WTC11 (cell line): Measurements from ENCODE around the gene MEF2D. TPM values are rescaled to one million over a fixed set of nuclear protein-coding genes. Genes with fewer than 3 reads are reported as not detected.

Experiments used
- ATAC-seq: fragments of 200-7000 bp; cut with Tn5 transposase; 2 replicates; pipeline ENCODE4 v1.10.0; 2021; ENCODE audit warnings: mild to moderate bottlenecking, moderate library complexity
- CTCF ChIA-PET: fragments of 300-600 bp; sonication (Branson Sonifier 250); formaldehyde crosslinking; loops from one replicate; lab custom pipeline; 2021; ENCODE audit warnings: antibody characterized with exemption; lab: Charles Lee
- POLR2A ChIA-PET: fragments of 350-600 bp; sonication (Branson Sonifier 250); formaldehyde crosslinking; loops from one replicate; lab custom pipeline; 2021; ENCODE audit warnings: antibody characterized with exemption; lab: Charles Lee
- DNase-seq: peaks from one replicate; pipeline ENCODE4 v3.0.0; 2021; ENCODE audit warnings: low spot score
- H3K27ac Mint-ChIP-seq: 2 replicates; pipeline ENCODE4 v1.8.0; 2021; ENCODE audit warnings: mixed read lengths
- H3K27me3 Mint-ChIP-seq: 2 replicates; pipeline ENCODE4 v1.8.0; 2021; ENCODE audit warnings: low read depth, mild to moderate bottlenecking, moderate library complexity, mixed read lengths
- H3K36me3 Mint-ChIP-seq: 2 replicates; pipeline ENCODE4 v1.8.0; 2021; ENCODE audit warnings: mixed read lengths
- H3K4me1 Mint-ChIP-seq: 2 replicates; pipeline ENCODE4 v1.8.0; 2022; ENCODE audit warnings: mixed read lengths
- H3K4me3 Mint-ChIP-seq: 2 replicates; pipeline ENCODE4 v1.8.0; 2021; ENCODE audit warnings: mild to moderate bottlenecking, moderate library complexity, mixed read lengths
- H3K9me3 Mint-ChIP-seq: 2 replicates; pipeline ENCODE4 v1.8.0; 2021; ENCODE audit warnings: mixed read lengths
- ARID4B ChIP-seq: sonication (generic); formaldehyde crosslinking; IDR thresholded peaks from 2 replicates; pipeline ENCODE4 v1.8.0; 2023; ENCODE audit warnings: missing genetic modification reagents, mild to moderate bottlenecking, borderline replicate concordance
- CDX4 ChIP-seq: fragments of 250-450 bp; sonication (Bioruptor Pico); IDR thresholded peaks from 2 replicates; pipeline ENCODE4 v1.9.0; 2021; ENCODE audit warnings: moderate library complexity, mild to moderate bottlenecking, inconsistent platforms, borderline replicate concordance
- CREB1 ChIP-seq: sonication (generic); formaldehyde crosslinking; IDR thresholded peaks from 2 replicates; pipeline ENCODE4 v1.8.0; 2023; ENCODE audit warnings: mild to moderate bottlenecking, missing genetic modification reagents
- ELF4 ChIP-seq: sonication (generic); formaldehyde crosslinking; IDR thresholded peaks from 2 replicates; pipeline ENCODE4 v1.8.1; 2022; ENCODE audit warnings: low read depth, mild to moderate bottlenecking, moderate library complexity, missing genetic modification reagents
- FOXK1 ChIP-seq: sonication (generic); formaldehyde crosslinking; IDR thresholded peaks from 2 replicates; pipeline ENCODE4 v1.8.0; 2022; ENCODE audit warnings: mild to moderate bottlenecking, moderate library complexity, missing genetic modification reagents
- FOXP1 ChIP-seq: sonication (generic); formaldehyde crosslinking; IDR thresholded peaks from 2 replicates; pipeline ENCODE4 v1.8.0; 2022; ENCODE audit warnings: missing genetic modification reagents, mild to moderate bottlenecking, moderate library complexity, borderline replicate concordance
- FOXP4 ChIP-seq: sonication (generic); formaldehyde crosslinking; IDR thresholded peaks from 2 replicates; pipeline ENCODE4 v1.8.0; 2022; ENCODE audit warnings: mild to moderate bottlenecking, missing genetic modification reagents
- JUN ChIP-seq: sonication (generic); formaldehyde crosslinking; IDR thresholded peaks from 2 replicates; pipeline ENCODE4 v1.8.0; 2023; ENCODE audit warnings: mild to moderate bottlenecking, missing genetic modification reagents
- PRDM15 ChIP-seq: sonication (generic); formaldehyde crosslinking; IDR thresholded peaks from 2 replicates; pipeline ENCODE4 v1.8.0; 2022; ENCODE audit warnings: missing genetic modification reagents
- SP1 ChIP-seq: sonication (generic); formaldehyde crosslinking; conservative IDR thresholded peaks from 2 replicates; pipeline ENCODE4 v1.8.1; 2022; ENCODE audit warnings: missing genetic modification reagents
- TCF7 ChIP-seq: sonication (generic); formaldehyde crosslinking; IDR thresholded peaks from 2 replicates; pipeline ENCODE4 v1.8.0; 2022; ENCODE audit warnings: mild to moderate bottlenecking, low read depth, missing genetic modification reagents, moderate library complexity
- TEAD1 ChIP-seq: sonication (generic); formaldehyde crosslinking; IDR thresholded peaks from 2 replicates; pipeline ENCODE4 v1.8.0; 2022; ENCODE audit warnings: mild to moderate bottlenecking, missing genetic modification reagents
- TEAD4 ChIP-seq: sonication (generic); formaldehyde crosslinking; IDR thresholded peaks from 2 replicates; pipeline ENCODE4 v1.8.0; 2022; ENCODE audit warnings: mild to moderate bottlenecking, missing genetic modification reagents
- TP53 ChIP-seq: sonication (generic); formaldehyde crosslinking; IDR thresholded peaks from 2 replicates; pipeline ENCODE4 v1.8.1; 2023; ENCODE audit warnings: mild to moderate bottlenecking, missing genetic modification reagents
- USF1 ChIP-seq: sonication (generic); formaldehyde crosslinking; IDR thresholded peaks from 2 replicates; pipeline ENCODE4 v1.8.0; 2022; ENCODE audit warnings: mild to moderate bottlenecking, missing genetic modification reagents
- ZBTB21 ChIP-seq: sonication (generic); formaldehyde crosslinking; IDR thresholded peaks from 2 replicates; pipeline ENCODE4 v1.8.1; 2023; ENCODE audit warnings: mild to moderate bottlenecking, missing genetic modification reagents, borderline replicate concordance
- ZNF219 ChIP-seq: sonication (generic); formaldehyde crosslinking; IDR thresholded peaks from 2 replicates; pipeline ENCODE4 v1.8.0; 2023; ENCODE audit warnings: missing genetic modification reagents, mild to moderate bottlenecking, borderline replicate concordance
- ZNF281 ChIP-seq: sonication (generic); formaldehyde crosslinking; IDR thresholded peaks from 2 replicates; pipeline ENCODE4 v1.8.0; 2023; ENCODE audit warnings: mild to moderate bottlenecking, missing genetic modification reagents
- ZNF512 ChIP-seq: sonication (generic); formaldehyde crosslinking; IDR thresholded peaks from 2 replicates; pipeline ENCODE4 v1.8.1; 2022; ENCODE audit warnings: missing genetic modification reagents, borderline replicate concordance
- ZNF671 ChIP-seq: fragments of 250-450 bp; sonication (Bioruptor Pico); IDR thresholded peaks from 2 replicates; pipeline ENCODE4 v1.8.0; 2021; ENCODE audit warnings: mild to moderate bottlenecking
- total RNA-seq: library from RNA; stranded (reverse); gene quantifications from 3 replicates; pipeline ENCODE4 v1.2.3, GENCODE V29; 2021

The MEF2D gene
- total RNA-seq, 1 experiment from 2014 or later: 24.1 TPM

GRCh38 chr1:156414461-156415064 lies 86.0 kb downstream of the MEF2D start:
- Mint-ChIP-seq H3K27me3 (peaks cover 49% of the 10 kb centered on the region), H3K36me3 (no peaks in the 10 kb centered on the region), H3K4me3 (no peak overlapping the region), H3K27ac (no peak overlapping the region), H3K9me3 (no peaks in the 10 kb centered on the region), H3K4me1 (peaks cover 25% of the 10 kb centered on the region)
- peak; percentile 61 for ATAC-seq
- peak; percentile 74 for DNase-seq
- POLR2A ChIA-PET: interaction anchor here (0.6 to 0.9 kb wide), 2 partner anchors 9 to 43 kb away, joined by 3 read pairs; no protein-coding TSS in a partner anchor
- CTCF ChIA-PET: interaction anchor here (0.6 to 11.1 kb wide), 11 partner anchors 9 to 66 kb away, joined by 3 to 252 read pairs (median 4); no protein-coding TSS in a partner anchor
- TF ChIP-seq ZNF281 (CRISPR knock-in tag) (0 out of 2 replicates have a peak, but pooled peaks have one; percentile 25), SP1 (CRISPR knock-in tag) (no peak), FOXK1 (CRISPR knock-in tag) (0 out of 2 replicates have a peak, but pooled peaks have one; percentile 45), TEAD4 (CRISPR knock-in tag) (0 out of 2 replicates have a peak, but pooled peaks have one; percentile 48), CDX4 (CRISPR knock-in tag) (no peak), FOXP1 (CRISPR knock-in tag) (peak; percentile 48; the same call in 1 of the 2 replicates), ZBTB21 (CRISPR knock-in tag) (peak; percentile 59; the same call in 1 of the 2 replicates), PRDM15 (CRISPR knock-in tag) (no peak), JUN (peak; percentile 92), USF1 (peak; percentile 58; the same call in 1 of the 2 replicates), TP53 (peak; percentile 82; the same call in 1 of the 2 replicates), ZNF671 (CRISPR knock-in tag) (no peak), ZNF512 (CRISPR knock-in tag) (no peak), ARID4B (CRISPR knock-in tag) (peak; percentile 60; the same call in 1 of the 2 replicates), TCF7 (CRISPR knock-in tag) (no peak), CREB1 (CRISPR knock-in tag) (peak; percentile 51; the same call in 1 of the 2 replicates), FOXP4 (CRISPR knock-in tag) (peak; percentile 53; the same call in 1 of the 2 replicates), ELF4 (CRISPR knock-in tag) (no peak), ZNF219 (CRISPR knock-in tag) (0 out of 2 replicates have a peak, but pooled peaks have one; percentile 31), TEAD1 (CRISPR knock-in tag) (peak; percentile 71; the same call in 1 of the 2 replicates)
